Endothelial cell of umbilical vein (primary cell): ENCODE measurements around the gene SLC25A5. TPM values are rescaled to one million over a fixed set of nuclear protein-coding genes. Genes with fewer than 3 reads are reported as not detected.

Experiments
- BruUV-seq: library from RNA; stranded (reverse); fragments of 400-500 nt; replicated peaks from 2 replicates; lab custom pipeline; 2021; lab: Mats Ljungman, UMichigan
- CTCF ChIA-PET: fragments of 300-600, 350-600 bp; sonication (Branson Sonifier 250); formaldehyde crosslinking; loops from one replicate; lab custom pipeline; 2021; ENCODE audit warnings: antibody characterized with exemption, inconsistent platforms; lab: Charles Lee
- POLR2A ChIA-PET: fragments of 300-600, 350-600 bp; sonication (Branson Sonifier 250); formaldehyde crosslinking; loops from one replicate; lab custom pipeline; 2021; ENCODE audit warnings: antibody characterized with exemption, inconsistent platforms; lab: Charles Lee
- DNase-seq: peaks from one replicate; pipeline ENCODE4 v3.0.0-alpha.2; 2011; ENCODE audit warnings: low read depth, low spot score
- FAIRE-seq: peaks from 2 replicates; lab custom pipeline; 2011; peaks lifted over from hg19 to GRCh38; lab: Jason Lieb, UNC
- H2AFZ ChIP-seq: 2 replicates; pipeline ENCODE4 v1.6.0; 2012; ENCODE audit warnings: low read depth, low read length, control low read depth, inconsistent platforms
- H3K27ac ChIP-seq: 2 replicates; pipeline ENCODE4 v1.5.1; 2011; ENCODE audit warnings: low read depth, mild to moderate bottlenecking, control low read depth, low read length, moderate library complexity; ENCODE audit not compliant: insufficient read depth
- H3K27me3 ChIP-seq, 2 experiments: 2 replicates each; pipeline versions ENCODE4 v1.6.0 to v1.6.1; 2011; ENCODE audit warnings: low read length in 2 of 2, mixed read lengths in 1 of 2; ENCODE audit not compliant: control insufficient read depth in 2 of 2, insufficient read depth in 2 of 2
- H3K36me3 ChIP-seq, 2 experiments: 2 replicates in 1 of 2; 3 replicates in 1 of 2; pipeline ENCODE4 v1.5.1; 2011; ENCODE audit warnings: low read length in 2 of 2, mild to moderate bottlenecking in 1 of 2, moderate library complexity in 1 of 2; ENCODE audit not compliant: control insufficient read depth in 2 of 2, insufficient read depth in 2 of 2; ENCODE audit errors: extremely low read depth in 1 of 2
- H3K4me1 ChIP-seq: 3 replicates; pipeline ENCODE4 v1.5.1; 2011; ENCODE audit warnings: mild to moderate bottlenecking, low read length; ENCODE audit not compliant: control insufficient read depth, insufficient read depth; ENCODE audit errors: extremely low read depth
- H3K4me2 ChIP-seq: 2 replicates; pipeline ENCODE4 v1.6.1; 2011; ENCODE audit warnings: low read length, control low read depth, mixed read lengths; ENCODE audit not compliant: insufficient read depth
- H3K4me3 ChIP-seq, 3 experiments: fragments of 200-600 bp in 1 of 3; sonication (generic), shearing (Covaris generic) in 1 of 3; replicated peaks in 1 of 3; 2 replicates each; pipeline ENCODE4 v1.5.1; 2011 to 2016; ENCODE audit warnings: control low read depth in 3 of 3, low read length in 3 of 3, mild to moderate bottlenecking in 2 of 3, inconsistent platforms in 1 of 3, low read depth in 1 of 3, moderate library complexity in 1 of 3; ENCODE audit not compliant: insufficient read depth in 1 of 3
- H3K79me2 ChIP-seq: 2 replicates; pipeline ENCODE4 v1.6.0; 2012; ENCODE audit warnings: low read length, inconsistent platforms; ENCODE audit not compliant: control insufficient read depth, insufficient read depth
- H3K9ac ChIP-seq: replicated peaks from 2 replicates; pipeline ENCODE3; 2011; ENCODE audit warnings: low read length, control low read depth; ENCODE audit not compliant: insufficient read depth; ENCODE audit errors: extremely low read depth
- H3K9me1 ChIP-seq: replicated peaks from 3 replicates; pipeline ENCODE4 v1.6.0; 2011; ENCODE audit warnings: mild to moderate bottlenecking, low read length; ENCODE audit not compliant: control insufficient read depth, insufficient read depth; ENCODE audit errors: extremely low read depth
- H3K9me3 ChIP-seq: replicated peaks from 2 replicates; pipeline ENCODE4 v1.5.1; 2012; ENCODE audit warnings: low read length, inconsistent platforms; ENCODE audit not compliant: control insufficient read depth, insufficient read depth
- H4K20me1 ChIP-seq: replicated peaks from 2 replicates; pipeline ENCODE3; 2011; ENCODE audit warnings: mild to moderate bottlenecking, low read length; ENCODE audit not compliant: control insufficient read depth, insufficient read depth; ENCODE audit errors: extremely low read depth
- CTCF ChIP-seq, 2 donors: IDR thresholded peaks; 1 replicate in 1 of 2; 2 replicates in 1 of 2; pipeline ENCODE4 v1.5.1; 2011; ENCODE audit warnings: low read length in 2 of 2, mild to moderate bottlenecking in 2 of 2, moderate library complexity in 2 of 2, control low read depth in 1 of 2, inconsistent platforms in 1 of 2, low read depth in 1 of 2; ENCODE audit not compliant: insufficient read depth in 1 of 2; ENCODE audit errors: extremely low read depth in 1 of 2
- EZH2 ChIP-seq: IDR thresholded peaks from 2 replicates; pipeline ENCODE4 v1.6.1; 2012; ENCODE audit warnings: borderline replicate concordance, low read depth, mild to moderate bottlenecking, moderate library complexity, low read length, inconsistent platforms; ENCODE audit not compliant: severe bottlenecking
- FOS ChIP-seq: IDR thresholded peaks from 2 replicates; pipeline ENCODE4 v1.6.1; 2011; ENCODE audit warnings: mild to moderate bottlenecking, low read length, moderate library complexity, borderline replicate concordance; ENCODE audit not compliant: insufficient read depth
- GATA2 ChIP-seq: IDR thresholded peaks from 2 replicates; pipeline ENCODE4 v1.7.0; 2011; ENCODE audit warnings: low read depth, mild to moderate bottlenecking, moderate library complexity, mixed read lengths, low read length; ENCODE audit not compliant: insufficient read length, insufficient read depth
- JUN ChIP-seq: IDR thresholded peaks from 2 replicates; pipeline ENCODE4 v1.6.1; 2011; ENCODE audit warnings: borderline replicate concordance, low read depth; ENCODE audit not compliant: insufficient read length, insufficient read depth
- MAX ChIP-seq: IDR thresholded peaks from 2 replicates; pipeline ENCODE4 v1.6.1; 2011; ENCODE audit not compliant: insufficient read depth, insufficient read length
- MYC ChIP-seq: IDR thresholded peaks from one replicate; pipeline ENCODE4 v1.6.1; 2011; ENCODE audit warnings: mild to moderate bottlenecking, low read depth, low read length
- POLR2A ChIP-seq: IDR thresholded peaks from 2 replicates; pipeline ENCODE4 v1.6.1; 2012; ENCODE audit warnings: low read depth, mild to moderate bottlenecking, control low read depth, low read length
- POLR2AphosphoS5 ChIP-seq: IDR thresholded peaks from 2 replicates; pipeline ENCODE4 v1.6.1; 2012; ENCODE audit warnings: low read depth, mild to moderate bottlenecking, control low read depth, low read length, moderate library complexity; ENCODE audit not compliant: insufficient read depth
- dilution Hi-C: fragments of 300-500 bp; cut with MboI; formaldehyde crosslinking; loops from one replicate; pipeline ENCODE4 v1.15.0; 2019; ENCODE audit warnings: low sequenced_read_pairs; ENCODE audit not compliant: extremely low pct_ligation_motif_present
- intact Hi-C: fragments of 100-400 bp; cut with micrococcal nuclease; formaldehyde crosslinking; loops from one replicate; pipeline ENCODE4 v1.10.0; 2022
- polyA plus RNA-seq, 4 experiments: library from polyadenylated mRNA; depleted of rRNA in 3 of 4; stranded (reverse) in 3 of 4; unstranded in 1 of 4; fragments of >200 nt; gene quantifications; 2 replicates each; pipeline versions ENCODE4 v1.2.1 to v1.2.3, GENCODE V29; 2011 to 2012; ENCODE audit warnings: missing spikeins in 1 of 4
- total RNA-seq: library from RNA; stranded (reverse); gene quantifications from 2 replicates; pipeline ENCODE4 v1.2.3, GENCODE V29; 2021

The SLC25A5 gene
- total and polyA plus RNA-seq, 2 donors (not counting 3 experiments of a cell fraction or from before 2014, with no cell fraction given) = 379 to 651 TPM

GRCh38 chrX:119419898-119420297 is 48.3 kb upstream of the SLC25A5 start:
- no peaks in the 10 kb centered on the region for H3K27me3 ChIP-seq
- BruUV-seq = no TSS peak
- no peak overlapping the region for H2AFZ ChIP-seq
- intact Hi-C loops = no loop called here
- H3K4me1 ChIP-seq = no peaks in the 10 kb centered on the region
- no peaks in the 10 kb centered on the region for H3K79me2 ChIP-seq
- no peak overlapping the region for H3K4me2 ChIP-seq
- no peak overlapping the region for H3K9ac ChIP-seq
- dilution Hi-C loops = no loop called here
- H3K9me1 ChIP-seq = no peaks in the 10 kb centered on the region
- H3K4me3 ChIP-seq = no peak overlapping the region
- TF ChIP-seq CTCF (IDR thresholded peaks at IDR 0.05; ENCODE audit: extremely low read depth in 1 of 2, insufficient read depth in 1 of 2, low read depth in 1 of 2, low read length in 2 of 2) (no peak), FOS (no peak), GATA2 (no peak), EZH2 (no peak), MAX (no peak), POLR2A (no peak), POLR2AphosphoS5 (no peak), JUN (no peak), MYC (no peak)
- no peak overlapping the region for H3K27ac ChIP-seq
- H3K9me3 ChIP-seq = no peaks in the 10 kb centered on the region
- POLR2A ChIA-PET = no interaction called here
- CTCF ChIA-PET = interaction anchor here (0.7 kb wide), 1 partner anchor 78 kb away, joined by 3 read pairs; no protein-coding TSS in a partner anchor
- H3K36me3 ChIP-seq = no peaks in the 10 kb centered on the region
- DNase-seq = no peak
- no peak for FAIRE-seq
- no peaks in the 10 kb centered on the region for H4K20me1 ChIP-seq
